Kidney epithelial cell (primary cell): ENCODE measurements around the gene SFI1. TPM values are rescaled to one million over a fixed set of nuclear protein-coding genes. Genes with fewer than 3 reads are reported as not detected.

Source experiments
- DNase-seq: peaks from one replicate; pipeline ENCODE4 v3.0.0-alpha.2; 2010; ENCODE audit warnings: low read depth
- H3K27me3 ChIP-seq: 2 replicates; pipeline ENCODE4 v1.6.0; 2011; ENCODE audit warnings: low read length; ENCODE audit not compliant: control insufficient read depth, insufficient read depth
- H3K36me3 ChIP-seq: 2 replicates; pipeline ENCODE4 v1.5.1; 2011; ENCODE audit warnings: low read length; ENCODE audit not compliant: control insufficient read depth, insufficient read depth
- H3K4me3 ChIP-seq: 2 replicates; pipeline ENCODE4 v1.5.1; 2011; ENCODE audit warnings: low read depth, mild to moderate bottlenecking, control low read depth, low read length
- total RNA-seq: library from RNA; depleted of rRNA; stranded (reverse); fragments of >200 nt; gene quantifications from 2 replicates; pipeline ENCODE4 v1.2.3, GENCODE V29; 2015
- TF ChIP-seq, protein P1 (sequence below): IDR thresholded peaks from 2 replicates; pipeline ENCODE4 v1.5.1; 2011; ENCODE audit warnings: mild to moderate bottlenecking, moderate library complexity, low read length, control low read depth, inconsistent platforms; ENCODE audit not compliant: insufficient read depth, poor library complexity, severe bottlenecking

SFI1 gene
- total RNA-seq, 1 donor from 2014 or later: 13.2 TPM

DNA sequence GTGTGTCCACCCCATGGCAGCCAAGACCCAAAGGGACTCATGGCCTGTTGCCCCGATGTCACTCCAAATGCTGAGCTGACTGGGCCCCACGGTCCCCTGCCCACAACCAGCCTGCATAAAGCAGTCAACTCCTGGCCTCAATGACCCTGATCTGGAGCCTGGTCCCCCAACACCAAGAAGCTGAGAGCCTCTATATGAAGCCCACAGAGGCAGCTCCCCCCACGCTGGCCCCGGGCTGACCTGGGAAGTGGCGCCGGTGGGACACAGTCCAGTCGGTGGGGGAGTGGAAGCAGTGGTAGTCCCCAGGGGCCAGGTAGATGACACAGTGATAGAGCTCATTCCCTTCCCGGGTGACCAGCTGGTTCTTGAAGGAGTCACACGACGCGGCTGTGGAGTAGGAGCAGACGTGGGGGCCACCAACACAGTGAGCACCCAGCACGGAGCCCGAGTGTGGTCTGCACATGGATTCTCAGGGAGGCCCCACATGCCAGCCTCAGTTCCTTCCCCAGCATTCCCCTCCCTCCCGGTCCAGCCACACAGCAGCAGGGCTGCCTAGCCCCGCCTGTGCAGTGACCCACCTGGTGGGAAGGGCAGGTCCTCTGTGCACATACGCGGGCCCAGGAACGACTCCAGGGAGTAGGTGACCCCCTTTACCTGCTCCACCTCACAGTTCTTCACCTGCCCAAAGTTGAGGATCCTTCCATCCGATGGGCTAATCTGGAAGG, 124.6 kb downstream of the SFI1 start:
- TF ChIP-seq, protein P1, sequence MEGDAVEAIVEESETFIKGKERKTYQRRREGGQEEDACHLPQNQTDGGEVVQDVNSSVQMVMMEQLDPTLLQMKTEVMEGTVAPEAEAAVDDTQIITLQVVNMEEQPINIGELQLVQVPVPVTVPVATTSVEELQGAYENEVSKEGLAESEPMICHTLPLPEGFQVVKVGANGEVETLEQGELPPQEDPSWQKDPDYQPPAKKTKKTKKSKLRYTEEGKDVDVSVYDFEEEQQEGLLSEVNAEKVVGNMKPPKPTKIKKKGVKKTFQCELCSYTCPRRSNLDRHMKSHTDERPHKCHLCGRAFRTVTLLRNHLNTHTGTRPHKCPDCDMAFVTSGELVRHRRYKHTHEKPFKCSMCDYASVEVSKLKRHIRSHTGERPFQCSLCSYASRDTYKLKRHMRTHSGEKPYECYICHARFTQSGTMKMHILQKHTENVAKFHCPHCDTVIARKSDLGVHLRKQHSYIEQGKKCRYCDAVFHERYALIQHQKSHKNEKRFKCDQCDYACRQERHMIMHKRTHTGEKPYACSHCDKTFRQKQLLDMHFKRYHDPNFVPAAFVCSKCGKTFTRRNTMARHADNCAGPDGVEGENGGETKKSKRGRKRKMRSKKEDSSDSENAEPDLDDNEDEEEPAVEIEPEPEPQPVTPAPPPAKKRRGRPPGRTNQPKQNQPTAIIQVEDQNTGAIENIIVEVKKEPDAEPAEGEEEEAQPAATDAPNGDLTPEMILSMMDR: no peak
- Histone ChIP-seq H3K4me3 (no peak overlapping the region), H3K36me3 (peaks cover 6% of the 10 kb centered on the region), H3K27me3 (no peaks in the 10 kb centered on the region)
- DNase-seq: no peak

DNA sequence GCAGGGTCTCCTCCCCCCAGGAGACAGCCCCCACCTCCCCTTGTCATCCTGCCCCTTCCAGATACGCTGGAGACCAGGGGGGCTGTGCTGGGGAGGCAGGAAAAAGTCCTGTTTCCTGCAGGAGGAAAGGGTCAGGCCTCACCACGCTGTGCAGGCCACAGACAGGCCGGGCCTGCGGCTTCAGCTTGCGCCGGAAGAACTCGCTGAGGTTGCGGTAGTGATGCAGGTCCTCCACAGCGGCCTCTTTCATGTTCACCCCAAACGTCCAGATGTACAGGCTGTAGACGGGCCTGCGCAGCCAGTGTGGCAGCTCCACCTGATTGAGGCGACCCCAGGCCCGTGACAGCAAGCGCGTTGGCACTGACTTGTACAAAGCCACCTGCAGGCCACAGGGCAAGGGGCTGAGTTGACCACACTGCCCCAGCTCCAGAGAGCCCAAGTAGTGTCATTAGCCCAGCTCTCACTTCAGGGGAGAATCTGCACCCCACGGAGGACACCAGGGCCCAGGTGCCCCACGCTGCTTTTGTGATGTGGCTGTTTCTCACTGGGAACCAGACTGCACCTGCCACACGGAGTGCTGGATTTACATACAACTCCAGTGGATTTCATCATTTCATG, 125.3 kb downstream of the SFI1 start:
- H3K4me3 ChIP-seq: no peak overlapping the region
- no peaks in the 10 kb centered on the region for H3K27me3 ChIP-seq
- peaks cover 6% of the 10 kb centered on the region for H3K36me3 ChIP-seq
- TF ChIP-seq, protein P1: no peak
- DNase-seq: no peak

DNA sequence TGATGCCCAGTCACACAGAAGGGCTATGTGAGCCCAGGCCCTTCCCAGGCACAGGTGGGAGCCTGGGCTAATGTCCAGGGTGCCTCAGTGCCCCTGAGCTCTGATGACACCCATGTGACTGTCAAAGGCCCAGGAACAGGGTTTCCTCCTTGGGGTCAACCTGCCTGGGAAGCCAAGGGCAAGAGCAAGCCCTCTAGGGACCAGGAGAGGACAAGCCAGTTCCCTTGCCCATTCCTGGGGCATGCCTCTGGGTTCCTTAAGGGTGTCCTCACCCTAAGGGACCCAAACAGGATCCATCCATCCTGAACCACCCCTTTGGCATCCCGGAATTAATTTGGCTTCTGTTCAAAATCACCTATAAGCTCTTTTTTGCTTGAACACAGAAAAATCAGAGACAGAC, 126.6 kb downstream of the SFI1 start:
- TF ChIP-seq, protein P1: no peak
- H3K36me3 ChIP-seq: peaks cover 6% of the 10 kb centered on the region

DNA sequence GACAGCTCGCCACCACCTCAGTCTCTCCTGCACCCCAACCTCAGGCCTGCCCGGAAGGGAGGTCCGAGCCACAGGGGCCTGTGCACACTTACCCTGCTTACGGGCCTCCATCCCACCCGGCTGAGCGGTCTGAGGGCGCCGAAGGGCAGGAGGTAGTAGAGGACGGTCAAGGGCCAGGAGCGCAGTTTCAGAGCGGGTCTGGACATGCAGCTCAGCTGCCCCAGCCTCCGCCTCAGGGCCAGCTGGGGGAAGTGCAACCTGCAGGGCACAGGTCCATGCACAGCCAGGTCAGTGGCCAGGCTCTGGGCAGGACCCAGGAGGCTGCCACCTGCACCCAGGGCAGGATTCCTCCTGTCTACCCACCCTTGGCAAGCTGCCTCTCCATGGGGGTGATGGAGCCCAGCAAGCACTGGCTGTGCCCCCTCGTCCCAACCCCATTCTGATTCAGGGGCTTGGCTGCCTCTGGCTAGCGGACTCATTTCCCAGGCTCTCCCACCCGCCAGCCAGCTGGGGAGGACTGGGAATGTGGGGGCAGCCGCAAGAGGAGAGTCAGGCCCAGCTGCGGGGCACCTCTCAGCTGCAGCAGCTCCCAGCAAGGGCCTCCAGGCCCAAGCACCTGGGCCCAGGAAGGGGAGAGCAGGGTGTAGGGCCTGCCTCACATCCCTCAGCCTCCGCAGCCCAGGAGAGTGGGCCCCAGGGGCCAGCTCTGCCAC, 127.4 kb downstream of the SFI1 start:
- Histone ChIP-seq H3K36me3 (peaks cover 6% of the 10 kb centered on the region), H3K27me3 (no peaks in the 10 kb centered on the region), H3K4me3 (no peak overlapping the region)
- DNase-seq: no peak
- TF ChIP-seq, protein P1: no peak

More for the DNA sequence above, 126.6 kb downstream of the SFI1 start:
- no peak for DNase-seq
- Histone ChIP-seq H3K4me3 (no peak overlapping the region), H3K27me3 (no peaks in the 10 kb centered on the region)

DNA sequence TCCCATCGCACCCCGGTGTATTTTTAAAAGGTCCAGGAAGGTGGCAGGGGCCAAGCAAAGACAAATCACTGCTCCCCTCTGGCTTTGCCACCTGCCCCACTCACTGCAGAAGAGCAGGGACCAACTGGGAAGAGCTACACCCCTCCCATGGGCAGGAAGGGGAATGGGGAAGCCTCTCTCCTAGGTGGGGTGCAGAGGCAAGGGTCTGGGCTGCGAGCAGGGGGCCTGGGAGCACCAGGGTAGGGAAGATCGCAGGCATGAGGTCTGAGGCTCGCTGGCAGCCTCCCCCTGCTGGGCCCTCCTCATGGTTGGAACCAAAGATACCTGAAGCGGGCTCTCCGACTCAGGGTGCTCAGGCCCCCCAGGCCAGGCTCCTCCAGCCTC, 128.9 kb downstream of the SFI1 start:
- H3K4me3 ChIP-seq: no peak overlapping the region
- no peak for DNase-seq
- peaks cover 2% of the 10 kb centered on the region for H3K36me3 ChIP-seq
- H3K27me3 ChIP-seq: no peaks in the 10 kb centered on the region
- TF ChIP-seq, protein P1: no peak
